ENCODE measurements around the gene LYPD6B.

Gene LYPD6B

DNA sequence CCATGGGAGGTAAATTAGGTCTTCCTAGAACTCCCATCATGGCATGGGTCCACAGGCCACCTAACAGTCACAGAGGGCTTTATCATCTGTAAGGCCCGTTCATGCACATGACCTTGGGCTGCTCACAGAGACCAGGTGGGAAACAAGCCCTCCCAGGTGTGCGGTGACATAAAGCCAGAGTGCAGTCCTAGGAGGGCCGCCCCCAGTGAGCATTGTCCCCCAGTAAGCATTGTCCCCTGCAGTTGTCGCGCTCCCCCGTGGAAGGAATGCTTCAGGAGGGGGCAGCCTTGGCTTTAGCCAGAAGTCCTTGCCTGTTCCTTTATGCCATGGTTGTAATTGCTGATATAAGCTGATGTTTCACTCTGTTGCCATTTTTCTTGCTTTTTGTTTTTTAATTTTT is 41.7 kb upstream of the LYPD6B start:
- Histone ChIP-seq H3K27me3 (ENCODE audit: low read length) (no peaks in the 10 kb centered on the region), H3K9me3 (ENCODE audit: insufficient read depth, low read length) (no peaks in the 10 kb centered on the region), H3K27ac (ENCODE audit: low read depth, low read length) (no peak overlapping the region), H3K9ac (ENCODE audit: low read length) (no peak overlapping the region), H3F3A (ENCODE audit: insufficient read depth) (no peaks in the 10 kb centered on the region), H4K20me1 (ENCODE audit: low read depth, low read length) (no peaks in the 10 kb centered on the region), H3K4me3 (ENCODE audit: insufficient read depth, low read length, poor library complexity, severe bottlenecking) (no peak overlapping the region), H2AFZ (ENCODE audit: low read depth, low read length, severe bottlenecking) (no peak overlapping the region), H3K36me3 (ENCODE audit: low read length) (no peaks in the 10 kb centered on the region), H3K79me2 (ENCODE audit: insufficient read depth, low read length) (no peaks in the 10 kb centered on the region), H3K4me2 (ENCODE audit: low read depth, low read length, poor library complexity, severe bottlenecking) (no peak overlapping the region), H3K9me2 (replicated peaks; ENCODE audit: insufficient read depth, low read length) (no peaks in the 10 kb centered on the region)
- no peak for TF ChIP-seq EZH2phosphoT487 (conservative IDR thresholded peaks at IDR 0.05; ENCODE audit: low read length)
- TF ChIP-seq, protein P1, sequence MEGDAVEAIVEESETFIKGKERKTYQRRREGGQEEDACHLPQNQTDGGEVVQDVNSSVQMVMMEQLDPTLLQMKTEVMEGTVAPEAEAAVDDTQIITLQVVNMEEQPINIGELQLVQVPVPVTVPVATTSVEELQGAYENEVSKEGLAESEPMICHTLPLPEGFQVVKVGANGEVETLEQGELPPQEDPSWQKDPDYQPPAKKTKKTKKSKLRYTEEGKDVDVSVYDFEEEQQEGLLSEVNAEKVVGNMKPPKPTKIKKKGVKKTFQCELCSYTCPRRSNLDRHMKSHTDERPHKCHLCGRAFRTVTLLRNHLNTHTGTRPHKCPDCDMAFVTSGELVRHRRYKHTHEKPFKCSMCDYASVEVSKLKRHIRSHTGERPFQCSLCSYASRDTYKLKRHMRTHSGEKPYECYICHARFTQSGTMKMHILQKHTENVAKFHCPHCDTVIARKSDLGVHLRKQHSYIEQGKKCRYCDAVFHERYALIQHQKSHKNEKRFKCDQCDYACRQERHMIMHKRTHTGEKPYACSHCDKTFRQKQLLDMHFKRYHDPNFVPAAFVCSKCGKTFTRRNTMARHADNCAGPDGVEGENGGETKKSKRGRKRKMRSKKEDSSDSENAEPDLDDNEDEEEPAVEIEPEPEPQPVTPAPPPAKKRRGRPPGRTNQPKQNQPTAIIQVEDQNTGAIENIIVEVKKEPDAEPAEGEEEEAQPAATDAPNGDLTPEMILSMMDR (IDR thresholded peaks at IDR 0.05; ENCODE audit: insufficient read depth, low read length, poor library complexity, severe bottlenecking): no peak

DNA sequence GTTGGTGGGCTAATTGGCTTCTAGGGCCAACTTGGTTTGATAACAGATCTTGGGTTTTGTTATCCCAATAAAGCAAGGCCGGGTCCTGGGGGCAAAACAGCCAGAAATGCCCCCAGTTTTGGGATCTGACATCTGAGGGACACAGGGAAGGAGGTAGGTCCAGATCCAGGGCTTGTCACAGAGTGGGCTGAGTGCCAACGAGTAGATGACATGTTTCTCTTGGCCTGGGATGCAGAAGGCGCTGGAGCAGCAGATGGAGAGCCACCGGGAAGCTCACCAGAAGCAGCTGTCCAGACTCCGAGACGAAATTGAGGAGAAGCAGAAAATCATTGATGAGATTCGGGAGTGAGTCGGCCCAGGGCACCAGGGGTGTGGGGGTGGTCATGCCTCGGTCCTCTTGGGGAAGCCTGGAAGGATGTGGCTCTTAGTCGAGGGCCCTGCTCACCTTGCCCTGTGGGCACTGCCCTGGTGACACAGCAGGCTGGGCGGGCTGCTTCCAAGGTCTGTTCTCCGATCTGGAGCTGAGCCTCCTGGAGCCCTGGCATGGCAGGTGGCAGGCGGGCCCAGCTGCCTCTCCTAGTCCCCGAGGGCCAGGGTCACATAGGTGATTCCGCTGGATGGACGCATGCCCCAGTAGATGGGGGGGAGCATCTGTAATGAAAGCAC is 40.2 kb upstream of the LYPD6B start:
- H3K4me3 ChIP-seq (ENCODE audit: insufficient read depth, low read length, poor library complexity, severe bottlenecking): no peak overlapping the region
- H3K27me3 ChIP-seq (ENCODE audit: low read length): no peaks in the 10 kb centered on the region
- H3K4me2 ChIP-seq (ENCODE audit: low read depth, low read length, poor library complexity, severe bottlenecking): no peak overlapping the region
- H3K9ac ChIP-seq (ENCODE audit: low read length): no peak overlapping the region
- H3K79me2 ChIP-seq (ENCODE audit: insufficient read depth, low read length): no peaks in the 10 kb centered on the region
- no peaks in the 10 kb centered on the region for H3K9me2 ChIP-seq (replicated peaks; ENCODE audit: insufficient read depth, low read length)
- no peaks in the 10 kb centered on the region for H3F3A ChIP-seq (ENCODE audit: insufficient read depth)
- H4K20me1 ChIP-seq (ENCODE audit: low read depth, low read length): no peaks in the 10 kb centered on the region
- H3K9me3 ChIP-seq (ENCODE audit: insufficient read depth, low read length): no peaks in the 10 kb centered on the region
- H3K27ac ChIP-seq (ENCODE audit: low read depth, low read length): no peak overlapping the region
- TF ChIP-seq, protein P1 (IDR thresholded peaks at IDR 0.05; ENCODE audit: insufficient read depth, low read length, poor library complexity, severe bottlenecking): no peak
- no peak for TF ChIP-seq EZH2phosphoT487 (conservative IDR thresholded peaks at IDR 0.05; ENCODE audit: low read length)
- H3K36me3 ChIP-seq (ENCODE audit: low read length): no peaks in the 10 kb centered on the region
- H2AFZ ChIP-seq (ENCODE audit: low read depth, low read length, severe bottlenecking): no peak overlapping the region

DNA sequence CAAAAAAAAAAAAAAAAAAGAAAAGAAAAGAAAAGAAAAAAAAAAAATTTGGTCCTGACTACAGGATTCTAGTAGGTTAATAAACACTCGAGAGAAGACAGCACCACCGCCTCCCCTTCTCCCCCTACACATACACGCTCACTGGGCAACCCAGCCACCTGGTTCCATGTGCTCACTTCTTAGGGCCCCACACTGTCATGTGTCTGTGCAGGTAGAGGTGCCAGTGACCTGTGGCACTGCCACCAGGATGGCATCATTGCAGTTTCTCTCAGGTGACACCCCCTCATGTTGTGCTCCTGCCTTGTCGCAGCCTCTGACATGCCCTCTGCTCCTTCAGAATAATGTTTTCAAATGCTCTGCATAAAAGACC is 39.7 kb upstream of the LYPD6B start:
- Histone ChIP-seq H3K36me3 (ENCODE audit: low read length) (no peaks in the 10 kb centered on the region), H4K20me1 (ENCODE audit: low read depth, low read length) (no peaks in the 10 kb centered on the region), H3K4me2 (ENCODE audit: low read depth, low read length, poor library complexity, severe bottlenecking) (no peak overlapping the region), H3K9ac (ENCODE audit: low read length) (no peak overlapping the region), H3K79me2 (ENCODE audit: insufficient read depth, low read length) (no peaks in the 10 kb centered on the region), H2AFZ (ENCODE audit: low read depth, low read length, severe bottlenecking) (no peak overlapping the region), H3K4me3 (ENCODE audit: insufficient read depth, low read length, poor library complexity, severe bottlenecking) (no peak overlapping the region), H3K9me2 (replicated peaks; ENCODE audit: insufficient read depth, low read length) (no peaks in the 10 kb centered on the region), H3K27ac (ENCODE audit: low read depth, low read length) (no peak overlapping the region), H3K9me3 (ENCODE audit: insufficient read depth, low read length) (no peaks in the 10 kb centered on the region), H3F3A (ENCODE audit: insufficient read depth) (no peaks in the 10 kb centered on the region), H3K27me3 (ENCODE audit: low read length) (no peaks in the 10 kb centered on the region)
- TF ChIP-seq EZH2phosphoT487 (conservative IDR thresholded peaks at IDR 0.05; ENCODE audit: low read length): no peak
- TF ChIP-seq, protein P1 (IDR thresholded peaks at IDR 0.05; ENCODE audit: insufficient read depth, low read length, poor library complexity, severe bottlenecking): no peak
